ENCODE results near the gene TAOK2.
A peak's percentile ranks its signal among the peaks of the same experiment; 100 is the strongest.

TAOK2 gene

DNA sequence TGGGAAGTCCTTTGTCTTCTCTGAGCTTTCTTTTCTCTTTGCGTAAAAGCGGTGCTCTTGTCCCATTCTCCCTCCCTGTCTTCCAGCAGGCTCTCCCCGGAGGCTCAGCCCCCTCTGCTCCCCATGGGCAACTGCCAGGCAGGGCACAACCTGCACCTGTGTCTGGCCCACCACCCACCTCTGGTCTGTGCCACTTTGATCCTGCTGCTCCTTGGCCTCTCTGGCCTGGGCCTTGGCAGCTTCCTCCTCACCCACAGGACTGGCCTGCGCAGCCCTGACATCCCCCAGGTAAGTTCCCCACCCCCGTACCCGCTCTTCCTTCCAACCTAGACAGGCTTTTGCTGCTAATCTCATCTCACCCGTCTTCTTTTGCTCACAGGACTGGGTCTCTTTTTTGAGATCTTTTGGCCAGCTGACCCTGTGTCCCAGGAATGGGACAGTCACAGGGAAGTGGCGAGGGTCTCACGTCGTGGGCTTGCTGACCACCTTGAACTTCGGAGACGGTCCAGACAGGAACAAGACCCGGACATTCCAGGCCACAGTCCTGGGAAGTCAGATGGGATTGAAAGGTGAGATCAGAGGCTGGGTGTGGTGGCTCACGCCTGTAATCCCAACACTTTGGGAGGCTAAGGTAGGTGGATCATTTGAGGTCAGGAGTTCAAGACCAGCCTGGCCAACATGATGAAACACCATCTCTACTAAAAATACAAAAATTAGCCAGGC lies 10.5 kb upstream of the TAOK2 start:
- DNase-seq (ENCODE audit: low read depth), result no peak

DNA sequence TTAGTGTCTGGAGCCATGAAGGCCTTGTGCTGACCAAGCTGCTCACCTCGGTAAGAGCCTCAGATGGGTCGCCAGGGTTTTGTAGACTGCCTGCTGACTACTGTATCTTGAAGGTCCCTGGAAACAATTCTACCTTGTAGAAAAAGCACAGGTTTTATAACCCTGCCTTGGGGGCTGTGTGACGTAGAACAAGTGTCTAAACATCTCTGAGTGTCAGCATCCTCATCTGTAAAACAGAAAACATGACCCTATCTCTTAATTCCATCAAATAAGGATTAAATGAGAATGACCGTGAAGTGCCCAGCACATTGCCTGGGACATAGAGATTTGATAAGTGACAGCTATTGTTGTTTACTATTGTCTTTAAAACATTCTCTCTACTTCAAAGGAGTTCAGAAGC lies 5.5 kb upstream of the TAOK2 start:
- DNase-seq (ENCODE audit: low read depth), result no peak

GRCh38 chr16:29971304-29971703 lies 2.4 kb upstream of the TAOK2 start:
- DNase-seq (ENCODE audit: low read depth), result no peak

GRCh38 chr16:29972500-29972899 lies 1.2 kb upstream of the TAOK2 start:
- no peak for DNase-seq (ENCODE audit: low read depth)

- no peak for DNase-seq (ENCODE audit: low read depth)
These were observed 680 bp upstream of the TAOK2 start for GRCh38 chr16:29972992-29973383.

- DNase-seq (ENCODE audit: low read depth), result no peak
These were observed 844 bp downstream of the TAOK2 start for GRCh38 chr16:29974291-29975133.

- no peak for DNase-seq (ENCODE audit: low read depth)
These were observed 1.5 kb downstream of the TAOK2 start for GRCh38 chr16:29975134-29975538.

- DNase-seq (ENCODE audit: low read depth), result no peak
These were observed 2.3 kb downstream of the TAOK2 start for GRCh38 chr16:29975811-29976511.

DNA sequence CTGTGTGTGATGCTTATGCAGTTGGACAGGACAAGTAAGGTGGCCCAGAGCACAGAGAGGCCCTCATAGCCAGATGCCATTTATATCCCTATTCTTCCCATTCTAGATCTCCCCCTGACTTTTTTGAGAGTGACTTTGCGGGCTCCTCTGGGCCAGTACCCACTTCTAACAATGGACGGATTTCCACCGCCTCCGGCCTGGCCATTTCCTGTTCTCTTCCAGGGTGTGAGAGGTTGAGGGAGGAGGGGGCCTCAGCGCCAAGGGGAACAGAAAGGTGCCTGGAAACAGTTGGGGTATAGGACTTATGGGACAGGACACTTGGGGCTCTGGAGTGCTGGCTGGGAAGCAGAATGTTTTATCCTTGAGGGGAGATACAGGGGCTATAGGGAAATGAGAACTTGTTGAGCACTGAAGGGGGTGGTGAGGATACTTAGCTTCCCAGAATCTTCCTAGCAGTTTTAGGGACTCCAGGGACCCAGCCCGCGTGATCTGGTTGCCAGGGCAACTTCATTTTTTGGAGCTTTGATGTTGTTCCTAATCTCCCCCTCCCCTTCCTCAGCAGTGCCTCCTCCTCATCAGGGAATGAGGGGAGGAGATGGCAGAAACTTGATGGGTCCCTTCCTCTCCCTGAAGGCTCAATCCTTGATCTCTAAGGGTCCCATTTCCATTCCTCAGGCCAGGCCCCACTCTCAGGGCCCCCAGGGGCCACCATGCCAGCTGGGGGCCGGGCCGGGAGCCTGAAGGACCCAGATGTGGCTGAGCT lies 3.6 kb downstream of the TAOK2 start:
- DNase-seq (ENCODE audit: low read depth), result no peak

DNA sequence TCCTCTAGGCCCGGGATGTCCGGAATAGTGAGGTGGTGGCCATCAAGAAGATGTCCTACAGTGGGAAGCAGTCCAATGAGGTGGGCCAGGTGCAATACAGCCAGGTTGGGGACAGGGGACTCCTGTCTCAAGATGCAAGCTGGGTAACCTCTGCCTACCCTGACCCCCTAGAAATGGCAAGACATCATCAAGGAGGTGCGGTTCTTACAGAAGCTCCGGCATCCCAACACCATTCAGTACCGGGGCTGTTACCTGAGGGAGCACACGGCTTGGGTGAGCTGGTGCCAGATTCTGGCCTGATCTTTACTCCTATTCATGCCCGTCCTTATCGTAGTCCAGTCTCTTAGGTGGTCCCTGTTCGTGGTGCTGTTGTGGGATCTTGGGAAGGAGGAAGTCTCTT lies 4.4 kb downstream of the TAOK2 start:
- DNase-seq (ENCODE audit: low read depth), result no peak

- DNase-seq (ENCODE audit: low read depth), result no peak
These were observed 5.0 kb downstream of the TAOK2 start for GRCh38 chr16:29978564-29979270.

DNA sequence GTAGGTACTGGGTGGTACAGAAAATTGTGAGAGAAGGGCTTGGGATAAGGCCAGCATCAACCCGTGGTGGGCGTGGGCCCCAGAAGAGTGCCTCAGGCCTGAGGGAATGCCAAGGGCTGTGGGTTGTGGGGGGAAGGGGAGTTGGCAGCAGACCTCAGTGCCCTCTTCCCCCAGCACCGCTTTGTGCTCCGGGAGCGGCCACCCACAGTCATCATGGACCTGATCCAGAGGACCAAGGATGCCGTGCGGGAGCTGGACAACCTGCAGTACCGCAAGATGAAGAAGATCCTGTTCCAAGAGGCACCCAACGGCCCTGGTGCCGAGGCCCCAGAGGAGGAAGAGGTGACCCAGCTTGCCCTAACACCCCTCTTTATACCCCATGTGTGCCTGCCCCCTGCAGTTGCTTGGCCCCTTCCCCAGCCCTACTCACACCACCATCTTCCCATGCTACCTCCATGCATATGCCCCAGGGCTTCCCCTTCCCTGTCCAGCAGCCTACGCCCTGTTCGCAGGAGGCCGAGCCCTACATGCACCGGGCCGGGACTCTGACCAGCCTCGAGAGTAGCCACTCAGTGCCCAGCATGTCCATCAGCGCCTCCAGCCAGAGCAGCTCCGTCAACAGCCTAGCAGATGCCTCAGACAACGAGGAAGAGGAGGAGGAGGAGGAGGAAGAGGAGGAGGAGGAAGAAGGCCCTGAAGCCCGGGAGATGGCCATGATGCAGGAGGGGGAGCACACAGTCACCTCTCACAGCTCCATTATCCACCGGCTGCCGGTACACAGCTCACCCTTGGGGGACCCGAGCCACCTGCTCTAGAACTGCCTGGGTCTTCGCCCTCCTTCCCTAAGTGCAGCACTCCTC lies 9.1 kb downstream of the TAOK2 start:
- DNase-seq (ENCODE audit: low read depth), result no peak

DNA sequence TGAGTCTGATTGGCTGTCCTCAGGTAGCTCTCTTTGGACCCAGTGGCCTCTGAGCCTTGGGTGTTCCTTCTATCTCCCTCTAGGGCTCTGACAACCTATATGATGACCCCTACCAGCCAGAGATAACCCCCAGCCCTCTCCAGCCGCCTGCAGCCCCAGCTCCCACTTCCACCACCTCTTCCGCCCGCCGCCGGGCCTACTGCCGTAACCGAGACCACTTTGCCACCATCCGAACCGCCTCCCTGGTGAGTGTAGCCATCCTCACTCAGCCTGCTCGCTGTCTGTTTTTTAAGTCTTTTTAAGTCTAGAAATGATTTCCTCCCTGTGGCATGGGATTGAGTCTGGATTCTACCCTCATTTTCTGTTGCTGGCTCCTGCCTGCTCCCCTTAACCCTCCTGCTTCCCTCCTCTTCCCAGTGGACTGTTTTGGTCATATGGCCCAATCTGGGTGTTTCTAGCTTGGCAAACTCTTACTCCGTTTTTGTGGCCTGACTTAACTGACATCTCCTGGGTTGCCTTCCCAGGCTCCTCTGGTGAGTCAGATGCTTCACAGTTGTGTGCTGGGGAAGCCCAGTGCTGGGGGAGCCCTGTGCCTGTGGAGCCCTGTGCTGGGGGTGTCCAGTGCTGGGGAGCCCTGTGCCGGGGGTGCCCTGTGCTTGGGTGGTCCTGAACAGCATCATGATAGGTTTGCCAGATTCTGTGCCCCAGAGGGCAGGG lies 9.9 kb downstream of the TAOK2 start:
- DNase-seq (ENCODE audit: low read depth), result peak; percentile 28

DNA sequence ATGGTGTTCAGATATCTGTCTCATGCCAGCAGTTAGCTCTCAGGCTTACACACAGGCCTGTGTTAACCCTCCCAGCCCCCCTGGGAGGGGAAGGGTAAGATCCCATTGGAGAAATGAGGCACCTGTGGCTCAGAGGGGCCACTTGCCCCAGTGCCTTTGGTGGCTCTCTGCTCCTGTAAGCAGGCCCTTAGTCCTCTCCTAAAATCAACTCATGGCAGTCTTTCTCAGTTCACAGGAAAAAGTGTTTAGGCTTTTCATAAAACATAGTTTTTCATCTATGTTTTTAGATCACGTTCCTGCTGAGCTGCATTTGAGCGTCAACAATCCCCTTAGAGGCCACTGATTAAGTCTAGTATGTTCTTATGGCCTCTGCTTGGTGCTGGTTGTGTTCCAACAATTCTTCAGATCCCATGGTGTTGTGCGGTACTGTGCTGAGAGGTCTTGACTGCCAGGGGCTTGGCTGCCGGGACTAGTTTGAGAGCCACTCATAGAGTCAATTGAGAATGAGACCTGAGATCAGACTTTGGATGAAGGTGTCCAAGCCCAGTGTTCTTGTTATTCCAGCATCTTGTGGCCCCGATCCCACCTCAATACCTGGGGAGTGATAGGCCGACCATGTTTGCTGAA lies 10.6 kb downstream of the TAOK2 start:
- DNase-seq (ENCODE audit: low read depth), result no peak

DNA sequence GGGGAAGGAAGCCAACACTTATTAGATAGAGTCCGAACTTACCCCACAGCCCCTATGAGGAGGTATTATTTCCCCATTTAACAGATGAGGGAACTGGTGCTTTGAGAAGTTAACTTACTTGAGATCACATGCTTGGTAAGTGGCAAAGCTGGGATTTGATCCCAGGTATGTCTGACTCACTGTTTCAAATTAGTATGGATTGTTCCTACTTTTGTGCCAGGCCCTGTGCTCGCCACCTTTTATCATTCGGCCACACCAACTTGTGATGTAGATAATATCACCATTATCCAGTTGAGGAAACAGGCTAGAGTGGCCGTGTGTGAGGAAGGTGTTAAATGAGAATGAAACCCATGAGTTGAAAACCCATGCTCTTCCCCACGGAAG lies 11.1 kb downstream of the TAOK2 start:
- no peak for DNase-seq (ENCODE audit: low read depth)

GRCh38 chr16:29985271-29985811 lies 11.7 kb downstream of the TAOK2 start:
- DNase-seq (ENCODE audit: low read depth), result no peak

- no peak for DNase-seq (ENCODE audit: low read depth)
These were observed 12.6 kb downstream of the TAOK2 start for GRCh38 chr16:29986231-29986630.

DNA sequence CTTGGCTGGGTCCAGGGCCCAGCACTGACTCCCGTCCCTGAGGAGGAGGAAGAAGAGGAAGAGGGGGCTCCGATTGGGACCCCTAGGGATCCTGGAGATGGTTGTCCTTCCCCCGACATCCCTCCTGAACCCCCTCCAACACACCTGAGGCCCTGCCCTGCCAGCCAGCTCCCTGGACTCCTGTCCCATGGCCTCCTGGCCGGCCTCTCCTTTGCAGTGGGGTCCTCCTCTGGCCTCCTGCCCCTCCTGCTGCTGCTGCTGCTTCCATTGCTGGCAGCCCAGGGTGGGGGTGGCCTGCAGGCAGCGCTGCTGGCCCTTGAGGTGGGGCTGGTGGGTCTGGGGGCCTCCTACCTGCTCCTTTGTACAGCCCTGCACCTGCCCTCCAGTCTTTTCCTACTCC lies 13.3 kb downstream of the TAOK2 start:
- DNase-seq (ENCODE audit: low read depth), result no peak
